K562 (cell line): Measurements from ENCODE around the gene SKAP1. TPM values are rescaled to one million over a fixed set of nuclear protein-coding genes. Genes with fewer than 3 reads are reported as not detected.
A peak's percentile ranks its signal among the peaks of the same experiment; 100 is the strongest.

ENCODE experiments used
- ATF4 ChIP-seq: fragments of 450-650 bp; formaldehyde crosslinking; IDR thresholded peaks from 2 replicates; pipeline ENCODE4 v1.4.0; 2022; ENCODE audit warnings: mild to moderate bottlenecking, moderate library complexity
- CXXC5 ChIP-seq: fragments of 250-450 bp; sonication (Bioruptor Pico); IDR thresholded peaks from 2 replicates; pipeline ENCODE4 v1.8.0; 2022; ENCODE audit warnings: inconsistent platforms, mild to moderate bottlenecking, moderate library complexity
- FOXA1 ChIP-seq: fragments of 450-650 bp; IDR thresholded peaks from 2 replicates; pipeline ENCODE4 v1.6.1; 2016; ENCODE audit warnings: mild to moderate bottlenecking, borderline replicate concordance
- FOXA3 ChIP-seq, 2 experiments: fragments of 450-650 bp in 1 of 2; sonication (generic) in 1 of 2; formaldehyde crosslinking; IDR thresholded peaks in 1 of 2; conservative IDR thresholded peaks in 1 of 2; 2 replicates each; pipeline versions ENCODE4 v1.4.0 to v1.8.0; 2020 to 2022; ENCODE audit warnings: mild to moderate bottlenecking in 2 of 2, missing genetic modification reagents in 1 of 2
- FOXJ3 ChIP-seq: sonication (generic); formaldehyde crosslinking; IDR thresholded peaks from 2 replicates; pipeline ENCODE4 v1.4.0; 2020; ENCODE audit warnings: mild to moderate bottlenecking, missing genetic modification reagents
- HBP1 ChIP-seq: fragments of 450-650 bp; formaldehyde crosslinking; IDR thresholded peaks from 2 replicates; pipeline ENCODE4 v1.4.0; 2022; ENCODE audit warnings: missing genetic modification characterization
- NFXL1 ChIP-seq: fragments of 450-650 bp; formaldehyde crosslinking; IDR thresholded peaks from 2 replicates; pipeline ENCODE4 v1.4.0; 2021; ENCODE audit warnings: mild to moderate bottlenecking
- NR2C2 ChIP-seq, 2 experiments: fragments of 200-800 bp in 1 of 2; sonication (Bioruptor generic) in 1 of 2; sonication (generic) in 1 of 2; formaldehyde crosslinking in 1 of 2; IDR thresholded peaks; 2 replicates each; pipeline versions ENCODE4 v1.6.1 to v1.8.0; 2016 to 2022; ENCODE audit warnings: mild to moderate bottlenecking in 1 of 2, missing compliant biosample characterization in 1 of 2, missing genetic modification characterization in 1 of 2, missing genetic modification reagents in 1 of 2
- SRSF1 ChIP-seq: fragments of 200-400 bp; formaldehyde crosslinking; IDR thresholded peaks from 2 replicates; pipeline ENCODE4 v1.6.1; 2017; ENCODE audit warnings: mild to moderate bottlenecking, low read depth, low read length, moderate library complexity
- ZNF175 ChIP-seq: fragments of 200-800 bp; sonication (Bioruptor generic); IDR thresholded peaks from 2 replicates; pipeline ENCODE4 v1.6.1; 2016; ENCODE audit warnings: low read depth, mild to moderate bottlenecking, missing genetic modification characterization, missing compliant biosample characterization
- ZNF316 ChIP-seq: fragments of 450-650 bp; IDR thresholded peaks from 2 replicates; pipeline ENCODE4 v1.6.1; 2016
- polyA plus RNA-seq, 8 experiments: library from polyadenylated mRNA; depleted of rRNA in 4 of 8; stranded (reverse) in 5 of 8; unstranded in 3 of 8; fragments of >200 nt; fragmentation: Nextera tagmentation in 2 of 8; fragmentation: Illumina TruSeq in 1 of 8; extraction: Ambion mirVana in 2 of 8; extraction: Trizol in 1 of 8; gene quantifications; 2 replicates each; pipeline versions ENCODE4 v1.2.1 to v1.2.3, GENCODE V29; 2011 to 2014; ENCODE audit warnings: inconsistent platforms in 1 of 8, missing spikeins in 1 of 8
- total RNA-seq, 7 experiments: library from RNA; depleted of rRNA in 6 of 7; stranded (reverse); fragments of >200 nt in 6 of 7; fragmentation: Illumina TruSeq in 2 of 7; extraction: Trizol in 2 of 7; gene quantifications; 2 replicates each; pipeline versions ENCODE4 v1.2.1 to v1.2.3, GENCODE V29; 2011 to 2021; ENCODE audit warnings: low replicate concordance in 1 of 7
- TF ChIP-seq, protein P1 (sequence below): fragments of 450-650 bp; IDR thresholded peaks from 2 replicates; pipeline ENCODE4 v1.6.1; 2016
- TF ChIP-seq, protein P2 (sequence below): IDR thresholded peaks from 2 replicates; pipeline ENCODE4 v1.6.1; 2016; ENCODE audit warnings: missing genetic modification characterization, missing compliant biosample characterization

SKAP1 gene
- total and polyA plus RNA-seq, 9 of the 15 experiments (the other 6 are each of a cell fraction or from before 2014, with no cell fraction given), result 0.06 to 0.80 (median 0.10) TPM; not detected in 4

GRCh38 chr17:48244121-48244711, 185.8 kb downstream of the SKAP1 start (continued):
- TF ChIP-seq FOXJ3 (CRISPR knock-in tag), result no peak
- TF ChIP-seq SRSF1, result no peak
- TF ChIP-seq CXXC5, result peak; percentile 53
- no peak for TF ChIP-seq FOXA1
- TF ChIP-seq ATF4 (CRISPR knock-in tag), result peak; percentile 6; the same call in 1 of the 2 replicates
- 0 out of 4 replicates have a peak, but pooled peaks of 1 of the 2 experiments have one; percentile 13 for TF ChIP-seq FOXA3 (CRISPR knock-in tag; conservative IDR thresholded peaks at IDR 0.05 in 1 of 2, IDR thresholded peaks at IDR 0.05 in 1 of 2)
- 0 out of 2 replicates have a peak, but pooled peaks have one; percentile 58 for TF ChIP-seq ZNF175
- peak; percentile 62 for TF ChIP-seq ZNF316
- no peak for TF ChIP-seq NR2C2 (CRISPR knock-in tag; IDR thresholded peaks at IDR 0.05)
- TF ChIP-seq NR2C2 (tag; IDR thresholded peaks at IDR 0.05), result peak; percentile 61
- TF ChIP-seq, protein P1, sequence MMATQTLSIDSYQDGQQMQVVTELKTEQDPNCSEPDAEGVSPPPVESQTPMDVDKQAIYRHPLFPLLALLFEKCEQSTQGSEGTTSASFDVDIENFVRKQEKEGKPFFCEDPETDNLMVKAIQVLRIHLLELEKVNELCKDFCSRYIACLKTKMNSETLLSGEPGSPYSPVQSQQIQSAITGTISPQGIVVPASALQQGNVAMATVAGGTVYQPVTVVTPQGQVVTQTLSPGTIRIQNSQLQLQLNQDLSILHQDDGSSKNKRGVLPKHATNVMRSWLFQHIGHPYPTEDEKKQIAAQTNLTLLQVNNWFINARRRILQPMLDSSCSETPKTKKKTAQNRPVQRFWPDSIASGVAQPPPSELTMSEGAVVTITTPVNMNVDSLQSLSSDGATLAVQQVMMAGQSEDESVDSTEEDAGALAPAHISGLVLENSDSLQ, result peak; percentile 75
- 0 out of 2 replicates have a peak, but pooled peaks have one; percentile 55 for TF ChIP-seq HBP1 (CRISPR knock-in tag)
- TF ChIP-seq NFXL1 (CRISPR knock-in tag), result no peak
- TF ChIP-seq, protein P2, sequence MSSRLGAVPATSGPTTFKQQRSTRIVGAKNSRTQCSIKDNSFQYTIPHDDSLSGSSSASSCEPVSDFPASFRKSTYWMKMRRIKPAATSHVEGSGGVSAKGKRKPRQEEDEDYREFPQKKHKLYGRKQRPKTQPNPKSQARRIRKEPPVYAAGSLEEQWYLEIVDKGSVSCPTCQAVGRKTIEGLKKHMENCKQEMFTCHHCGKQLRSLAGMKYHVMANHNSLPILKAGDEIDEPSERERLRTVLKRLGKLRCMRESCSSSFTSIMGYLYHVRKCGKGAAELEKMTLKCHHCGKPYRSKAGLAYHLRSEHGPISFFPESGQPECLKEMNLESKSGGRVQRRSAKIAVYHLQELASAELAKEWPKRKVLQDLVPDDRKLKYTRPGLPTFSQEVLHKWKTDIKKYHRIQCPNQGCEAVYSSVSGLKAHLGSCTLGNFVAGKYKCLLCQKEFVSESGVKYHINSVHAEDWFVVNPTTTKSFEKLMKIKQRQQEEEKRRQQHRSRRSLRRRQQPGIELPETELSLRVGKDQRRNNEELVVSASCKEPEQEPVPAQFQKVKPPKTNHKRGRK (tag), result no peak
